Naive thymus-derived CD8-positive, alpha-beta T cell (primary cell): Measurements from ENCODE around the gene HMCN2. TPM values are rescaled to one million over a fixed set of nuclear protein-coding genes. Genes with fewer than 3 reads are reported as not detected.

ENCODE experiments used
- ATAC-seq, 2 donors: fragments of 150-1000 bp; cut with Tn5 transposase in 1 of 2; sonication (Bioruptor Pico), chemical (Tn5 transposase) in 1 of 2; 1 replicate in 1 of 2; 2 replicates in 1 of 2; pipeline ENCODE4 v1.10.0; 2021; ENCODE audit warnings: mild to moderate bottlenecking in 2 of 2, moderate library complexity in 2 of 2
- POLR2A ChIA-PET: fragments of 350-600 bp; sonication (Branson Sonifier 250); formaldehyde crosslinking; loops from one replicate; lab custom pipeline; 2021; ENCODE audit warnings: antibody characterized with exemption; lab: Charles Lee
- DNase-seq, 10 donors: peaks; one replicate each; pipeline versions ENCODE4 v3.0.0 to v3.0.0-alpha.2; 2020 to 2022
- H3K27ac Mint-ChIP-seq, 10 donors: one replicate each; pipeline ENCODE4 v1.8.0; 2020 to 2022; ENCODE audit warnings: mild to moderate bottlenecking in 10 of 10, mixed read lengths in 10 of 10, moderate library complexity in 4 of 10, inconsistent platforms in 1 of 10
- H3K27me3 Mint-ChIP-seq, 5 donors: one replicate each; pipeline ENCODE4 v1.8.0; 2021 to 2022; ENCODE audit warnings: mixed read lengths in 5 of 5
- H3K36me3 Mint-ChIP-seq, 3 donors: one replicate each; pipeline ENCODE4 v1.8.0; 2020 to 2022; ENCODE audit warnings: mixed read lengths in 3 of 3, mild to moderate bottlenecking in 2 of 3, inconsistent platforms in 1 of 3
- H3K4me1 Mint-ChIP-seq, 4 donors: one replicate each; pipeline ENCODE4 v1.8.0; 2021 to 2022; ENCODE audit warnings: mixed read lengths in 4 of 4
- H3K4me3 Mint-ChIP-seq, 10 donors: one replicate each; pipeline ENCODE4 v1.8.0; 2020 to 2022; ENCODE audit warnings: mild to moderate bottlenecking in 10 of 10, mixed read lengths in 10 of 10, moderate library complexity in 6 of 10, inconsistent platforms in 1 of 10
- H3K9me3 Mint-ChIP-seq, 9 donors: one replicate each; pipeline ENCODE4 v1.8.0; 2020 to 2022; ENCODE audit warnings: mixed read lengths in 9 of 9, mild to moderate bottlenecking in 3 of 9, inconsistent platforms in 1 of 9, moderate library complexity in 1 of 9
- polyA plus RNA-seq, 3 donors: library from polyadenylated mRNA; unstranded; fragments of 300-500 nt; fragmentation: Illumina TruSeq; gene quantifications; one replicate each; pipeline ENCODE4 v1.2.3, GENCODE V29; 2021
- total RNA-seq, 8 experiments: library from RNA in 2 of 8; stranded (reverse) in 2 of 8; gene quantifications; one replicate each; pipeline ENCODE4 v1.2.3 and lab custom pipeline; 2021 to 2026

The HMCN2 gene
- total and polyA plus RNA-seq, 5 experiments from 2014 or later: not detected

- peaks cover 0 to under 1% (median 0%) of the 10 kb centered on the region in 4 donors for H3K4me1 Mint-ChIP-seq
- H3K9me3 Mint-ChIP-seq: no peaks in the 10 kb centered on the region
- DNase-seq (no peak), ATAC-seq (no peak)
- H3K4me3 Mint-ChIP-seq: no peak overlapping the region
- POLR2A ChIA-PET: no interaction called here
- H3K27me3 Mint-ChIP-seq: peaks cover 0 to 5% (median under 1%) of the 10 kb centered on the region in 5 donors
- H3K27ac Mint-ChIP-seq: no peak overlapping the region
- no peaks in the 10 kb centered on the region for H3K36me3 Mint-ChIP-seq
These were observed 142.5 kb downstream of the HMCN2 start for GRCh38 chr9:130407916-130408663.

- H3K4me1 Mint-ChIP-seq: no peaks in the 10 kb centered on the region
- ATAC-seq (no peak), DNase-seq (no peak)
- H3K27ac Mint-ChIP-seq: no peak overlapping the region
- H3K36me3 Mint-ChIP-seq: no peaks in the 10 kb centered on the region
- no peaks in the 10 kb centered on the region for H3K9me3 Mint-ChIP-seq
- H3K27me3 Mint-ChIP-seq: peaks cover 0 to 5% (median 3%) of the 10 kb centered on the region in 5 donors
- no peak overlapping the region for H3K4me3 Mint-ChIP-seq
- POLR2A ChIA-PET: no interaction called here
These were observed 143.1 kb downstream of the HMCN2 start for GRCh38 chr9:130408669-130409068.

GRCh38 chr9:130409246-130409645 is 143.7 kb downstream of the HMCN2 start:
- POLR2A ChIA-PET: no interaction called here
- Mint-ChIP-seq H3K27me3 (peaks cover 0 to 11% (median 4%) of the 10 kb centered on the region in 5 donors), H3K4me3 (no peak overlapping the region), H3K9me3 (no peaks in the 10 kb centered on the region), H3K36me3 (no peaks in the 10 kb centered on the region), H3K27ac (no peak overlapping the region), H3K4me1 (no peaks in the 10 kb centered on the region)
- no peak for ATAC-seq
- no peak for DNase-seq

GRCh38 chr9:130410443-130410842 is 144.9 kb downstream of the HMCN2 start:
- Mint-ChIP-seq H3K9me3 (no peaks in the 10 kb centered on the region), H3K4me3 (no peak overlapping the region), H3K27me3 (peaks cover 0 to 13% (median 4%) of the 10 kb centered on the region in 5 donors), H3K27ac (no peak overlapping the region), H3K36me3 (no peaks in the 10 kb centered on the region), H3K4me1 (no peaks in the 10 kb centered on the region)
- POLR2A ChIA-PET: no interaction called here
- DNase-seq: no peak
- no peak for ATAC-seq

- peak overlapping the region in 1 of 10 donors; percentile 26 for H3K27ac Mint-ChIP-seq
- H3K9me3 Mint-ChIP-seq: no peaks in the 10 kb centered on the region
- no peaks in the 10 kb centered on the region for H3K36me3 Mint-ChIP-seq
- no peak overlapping the region for H3K4me3 Mint-ChIP-seq
- ATAC-seq (no peak), DNase-seq (no peak)
- H3K4me1 Mint-ChIP-seq: no peaks in the 10 kb centered on the region
- peaks cover 0 to 13% (median 4%) of the 10 kb centered on the region in 5 donors for H3K27me3 Mint-ChIP-seq
- POLR2A ChIA-PET: interaction anchor here (0.7 kb wide), 1 partner anchor 10 kb away, joined by 4 read pairs; no protein-coding TSS in a partner anchor
These were observed 146.0 kb downstream of the HMCN2 start for GRCh38 chr9:130411566-130411915.

GRCh38 chr9:130414081-130414731 is 148.6 kb downstream of the HMCN2 start:
- POLR2A ChIA-PET: no interaction called here
- no peak overlapping the region for H3K4me3 Mint-ChIP-seq

GRCh38 chr9:130414910-130415746 is 149.6 kb downstream of the HMCN2 start:
- Mint-ChIP-seq H3K27me3 (peaks cover 0 to 13% (median 4%) of the 10 kb centered on the region in 5 donors), H3K4me1 (no peaks in the 10 kb centered on the region), H3K27ac (peak overlapping the region in 1 of 10 donors; percentile 39), H3K36me3 (no peaks in the 10 kb centered on the region), H3K4me3 (no peak overlapping the region), H3K9me3 (no peaks in the 10 kb centered on the region)
- ATAC-seq (no peak), DNase-seq (no peak)
- POLR2A ChIA-PET: no interaction called here

More at GRCh38 chr9:130414081-130414731, 148.6 kb downstream of the HMCN2 start:
- Mint-ChIP-seq H3K4me1 (no peaks in the 10 kb centered on the region), H3K27me3 (peaks cover 0 to 13% (median 4%) of the 10 kb centered on the region in 5 donors), H3K36me3 (no peaks in the 10 kb centered on the region), H3K27ac (peak overlapping the region in 1 of 10 donors; percentile 51), H3K9me3 (no peaks in the 10 kb centered on the region)
- ATAC-seq (no peak), DNase-seq (no peak)

GRCh38 chr9:130417602-130418001 is 152.0 kb downstream of the HMCN2 start:
- Mint-ChIP-seq H3K4me3 (no peak overlapping the region), H3K4me1 (no peaks in the 10 kb centered on the region), H3K27me3 (peaks cover 0 to 13% (median 4%) of the 10 kb centered on the region in 5 donors), H3K9me3 (no peaks in the 10 kb centered on the region), H3K36me3 (no peaks in the 10 kb centered on the region), H3K27ac (no peak overlapping the region)
- no peak for ATAC-seq
- POLR2A ChIA-PET: no interaction called here
- no peak for DNase-seq

- Mint-ChIP-seq H3K27me3 (peaks cover 0 to 7% (median 4%) of the 10 kb centered on the region in 5 donors), H3K4me3 (no peak overlapping the region), H3K9me3 (no peaks in the 10 kb centered on the region), H3K27ac (no peak overlapping the region), H3K4me1 (no peaks in the 10 kb centered on the region), H3K36me3 (no peaks in the 10 kb centered on the region)
- ATAC-seq (no peak), DNase-seq (no peak)
- POLR2A ChIA-PET: no interaction called here
These were observed 153.2 kb downstream of the HMCN2 start for GRCh38 chr9:130418776-130419175.

- no peak for DNase-seq
- Mint-ChIP-seq H3K4me3 (no peak overlapping the region), H3K4me1 (no peaks in the 10 kb centered on the region), H3K36me3 (no peaks in the 10 kb centered on the region), H3K27me3 (peaks cover 0 to 4% (median 0%) of the 10 kb centered on the region in 5 donors), H3K9me3 (no peaks in the 10 kb centered on the region), H3K27ac (no peak overlapping the region)
- POLR2A ChIA-PET: no interaction called here
- no peak for ATAC-seq
These were observed 154.0 kb downstream of the HMCN2 start for GRCh38 chr9:130419521-130420035.

GRCh38 chr9:130421154-130421801 is 155.7 kb downstream of the HMCN2 start:
- Mint-ChIP-seq H3K4me1 (no peaks in the 10 kb centered on the region), H3K27me3 (peaks cover 0 to 4% (median 0%) of the 10 kb centered on the region in 5 donors)
- POLR2A ChIA-PET: no interaction called here

GRCh38 chr9:130421802-130422276 is 156.3 kb downstream of the HMCN2 start:
- POLR2A ChIA-PET: no interaction called here
- Mint-ChIP-seq H3K4me1 (no peaks in the 10 kb centered on the region), H3K4me3 (no peak overlapping the region), H3K27me3 (peaks cover 0 to 4% (median 2%) of the 10 kb centered on the region in 5 donors), H3K9me3 (no peaks in the 10 kb centered on the region), H3K27ac (no peak overlapping the region), H3K36me3 (no peaks in the 10 kb centered on the region)
- ATAC-seq (no peak), DNase-seq (no peak)

More at GRCh38 chr9:130421154-130421801, 155.7 kb downstream of the HMCN2 start:
- Mint-ChIP-seq H3K36me3 (no peaks in the 10 kb centered on the region), H3K4me3 (no peak overlapping the region), H3K9me3 (no peaks in the 10 kb centered on the region), H3K27ac (no peak overlapping the region)
- ATAC-seq (no peak), DNase-seq (no peak)
